Smooth muscle cell (in vitro differentiated cells): ENCODE data around the gene RAB3IL1. TPM values are rescaled to one million over a fixed set of nuclear protein-coding genes. Genes with fewer than 3 reads are reported as not detected.
A peak's percentile ranks its signal among the peaks of the same experiment; 100 is the strongest.
"Not testable (repeated sequence)": the region's sequence is repeated elsewhere in the genome, so short reads cannot be mapped to it uniquely, and the experiment has no call there.

Experiments
- DNase-seq: peaks from one replicate; lab custom pipeline; 2025; ENCODE audit not compliant: unreplicated experiment; lab: John Stamatoyannopoulos, UW
- H2AFZ ChIP-seq: fragments of 200-600 bp; sonication (generic); 2 replicates; pipeline ENCODE4 v1.6.0; 2016; ENCODE audit warnings: antibody characterized with exemption, low read depth, mild to moderate bottlenecking
- H3F3A ChIP-seq: fragments of 200-600 bp; sonication (generic); 2 replicates; pipeline ENCODE4 v1.6.0; 2017; ENCODE audit warnings: antibody characterized with exemption, low read depth
- H3K27ac ChIP-seq: fragments of 200-600 bp; sonication (generic); 2 replicates; pipeline ENCODE4 v1.5.1; 2016; ENCODE audit warnings: low read depth, mild to moderate bottlenecking
- H3K27me3 ChIP-seq: fragments of 200-600 bp; sonication (generic); 2 replicates; pipeline ENCODE4 v1.6.1; 2016; ENCODE audit warnings: low read depth, mild to moderate bottlenecking
- H3K36me3 ChIP-seq: fragments of 200-600 bp; sonication (generic); 2 replicates; pipeline ENCODE4 v1.5.1; 2016; ENCODE audit warnings: low read depth
- H3K4me1 ChIP-seq: fragments of 200-600 bp; sonication (generic); 2 replicates; pipeline ENCODE4 v1.5.1; 2016; ENCODE audit warnings: low read depth
- H3K4me2 ChIP-seq: fragments of 200-600 bp; sonication (generic); 2 replicates; pipeline ENCODE4 v1.6.0; 2016; ENCODE audit warnings: mild to moderate bottlenecking
- H3K4me3 ChIP-seq: fragments of 200-600 bp; sonication (generic); 2 replicates; pipeline ENCODE4 v1.5.1; 2016; ENCODE audit warnings: mild to moderate bottlenecking
- H3K79me2 ChIP-seq: fragments of 200-600 bp; sonication (generic); 2 replicates; pipeline ENCODE4 v1.6.0; 2016; ENCODE audit warnings: low read depth, mild to moderate bottlenecking
- H3K9ac ChIP-seq: fragments of 200-600 bp; sonication (generic); 2 replicates; pipeline ENCODE4 v1.6.0; 2016; ENCODE audit warnings: low read depth
- H3K9me3 ChIP-seq: fragments of 200-600 bp; sonication (generic); replicated peaks from 2 replicates; pipeline ENCODE4 v1.5.1; 2016; ENCODE audit warnings: low read depth
- H4K20me1 ChIP-seq: fragments of 200-600 bp; sonication (generic); 2 replicates; pipeline ENCODE4 v1.6.0; 2016; ENCODE audit warnings: low read depth
- WGBS: methylation state at CpG from one replicate; pipeline ENCODE4 v1.1.7; 2016; ENCODE audit warnings: low lambda C conversion rate; 5-methylcytosine and 5-hydroxymethylcytosine counted together
- polyA plus RNA-seq: library from polyadenylated mRNA; unstranded; fragments of >200 nt; fragmentation: Nextera tagmentation; extraction: Ambion mirVana; gene quantifications from 2 replicates; pipeline ENCODE4 v1.2.1, GENCODE V29; 2016
- total RNA-seq: library from RNA; depleted of rRNA; stranded (reverse); fragments of >200 nt; gene quantifications from 2 replicates; pipeline ENCODE4 v1.2.3, GENCODE V29; 2014
- TF ChIP-seq, protein P1 (sequence below): fragments of 200-600 bp; sonication (generic); IDR thresholded peaks from 2 replicates; pipeline ENCODE4 v1.5.1; 2017; ENCODE audit warnings: borderline replicate concordance, mild to moderate bottlenecking, antibody characterized with exemption; ENCODE audit not compliant: insufficient read depth, poor library complexity, severe bottlenecking

Gene RAB3IL1
- total and polyA plus RNA-seq, 2 experiments from 2014 or later: 4.9 to 11.6 TPM

DNA sequence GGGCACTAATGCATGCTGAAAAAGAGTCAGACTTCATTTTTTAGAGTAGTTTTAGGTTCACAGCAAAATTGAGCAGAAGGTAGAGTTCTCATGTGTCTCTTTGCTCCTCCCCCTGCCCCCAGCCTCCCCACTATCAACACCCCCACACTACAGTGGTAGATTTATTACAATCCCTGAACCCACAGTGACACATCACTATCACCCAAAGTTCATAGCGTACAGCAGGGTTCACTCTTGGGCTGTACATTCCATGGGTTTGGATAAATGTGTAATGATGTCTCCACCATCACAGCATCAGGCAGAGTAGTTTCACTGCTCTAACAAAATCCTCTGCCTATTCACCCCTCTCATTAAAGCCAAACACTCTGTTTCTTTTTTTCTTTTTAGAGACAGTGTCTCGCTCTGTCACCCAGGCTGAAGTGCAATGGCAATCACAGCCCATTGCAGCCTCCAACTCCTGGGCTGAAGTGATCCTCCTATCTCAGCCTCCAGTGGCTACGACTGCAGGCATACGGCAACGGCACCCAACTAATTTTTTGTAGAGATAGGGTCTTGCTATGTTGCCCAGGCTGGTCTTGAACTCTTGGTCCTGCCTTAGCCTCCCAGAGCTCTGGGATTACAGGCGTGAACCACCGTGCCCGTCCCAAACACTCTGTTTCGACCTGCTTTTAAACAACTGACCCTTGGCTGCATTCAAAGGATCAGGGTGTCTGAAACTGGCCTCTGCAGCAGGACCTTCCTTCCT is 36.9 kb upstream of the RAB3IL1 start:
- 91% methylated on average over 9 of the region's 9 CpGs for WGBS
- TF ChIP-seq, protein P1, sequence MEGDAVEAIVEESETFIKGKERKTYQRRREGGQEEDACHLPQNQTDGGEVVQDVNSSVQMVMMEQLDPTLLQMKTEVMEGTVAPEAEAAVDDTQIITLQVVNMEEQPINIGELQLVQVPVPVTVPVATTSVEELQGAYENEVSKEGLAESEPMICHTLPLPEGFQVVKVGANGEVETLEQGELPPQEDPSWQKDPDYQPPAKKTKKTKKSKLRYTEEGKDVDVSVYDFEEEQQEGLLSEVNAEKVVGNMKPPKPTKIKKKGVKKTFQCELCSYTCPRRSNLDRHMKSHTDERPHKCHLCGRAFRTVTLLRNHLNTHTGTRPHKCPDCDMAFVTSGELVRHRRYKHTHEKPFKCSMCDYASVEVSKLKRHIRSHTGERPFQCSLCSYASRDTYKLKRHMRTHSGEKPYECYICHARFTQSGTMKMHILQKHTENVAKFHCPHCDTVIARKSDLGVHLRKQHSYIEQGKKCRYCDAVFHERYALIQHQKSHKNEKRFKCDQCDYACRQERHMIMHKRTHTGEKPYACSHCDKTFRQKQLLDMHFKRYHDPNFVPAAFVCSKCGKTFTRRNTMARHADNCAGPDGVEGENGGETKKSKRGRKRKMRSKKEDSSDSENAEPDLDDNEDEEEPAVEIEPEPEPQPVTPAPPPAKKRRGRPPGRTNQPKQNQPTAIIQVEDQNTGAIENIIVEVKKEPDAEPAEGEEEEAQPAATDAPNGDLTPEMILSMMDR: no peak
- no peak for DNase-seq
- H3K4me1 ChIP-seq: peaks cover 7% of the 10 kb centered on the region
- peak overlapping the region; percentile 15 for H2AFZ ChIP-seq
- H3K36me3 ChIP-seq: no peaks in the 10 kb centered on the region
- H3K9ac ChIP-seq: peak overlapping the region; percentile 70
- no peaks in the 10 kb centered on the region for H4K20me1 ChIP-seq
- H3K27me3 ChIP-seq: no peaks in the 10 kb centered on the region
- peak overlapping the region; percentile 79 for H3K4me2 ChIP-seq
- H3K27ac ChIP-seq: peak overlapping the region; percentile 48
- no peaks in the 10 kb centered on the region for H3K79me2 ChIP-seq
- H3K9me3 ChIP-seq: no peaks in the 10 kb centered on the region
- peaks cover 7% of the 10 kb centered on the region for H3F3A ChIP-seq
- H3K4me3 ChIP-seq: peak overlapping the region; percentile 34

DNA sequence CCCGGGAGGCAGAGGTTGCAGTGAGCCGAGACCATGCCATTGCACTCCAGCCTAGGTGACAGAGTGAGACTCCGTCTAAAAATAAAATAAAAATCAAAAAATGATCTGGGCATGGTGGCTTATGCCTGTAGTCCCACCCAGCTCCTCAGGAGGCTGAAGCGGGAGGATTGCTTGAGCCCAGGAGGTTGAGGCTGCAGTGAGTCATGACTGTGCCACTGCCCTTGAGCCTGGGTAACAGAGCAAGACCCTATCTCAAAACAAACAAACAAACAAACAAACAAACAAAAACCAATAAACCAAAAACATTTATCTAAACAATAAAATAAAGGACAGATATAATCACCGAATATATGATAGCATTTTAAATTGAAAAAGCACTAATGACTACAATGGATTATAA is 36.3 kb upstream of the RAB3IL1 start:
- WGBS: 96% methylated on average over 5 of the region's 5 CpGs
- H3K36me3 ChIP-seq, H3K79me2 ChIP-seq, H3K4me3 ChIP-seq, H3K9ac ChIP-seq, H3K27me3 ChIP-seq, H3K4me1 ChIP-seq, H4K20me1 ChIP-seq, H3K4me2 ChIP-seq, H3K27ac ChIP-seq, H2AFZ ChIP-seq, H3K9me3 ChIP-seq, H3F3A ChIP-seq, DNase-seq: not testable (repeated sequence)

DNA sequence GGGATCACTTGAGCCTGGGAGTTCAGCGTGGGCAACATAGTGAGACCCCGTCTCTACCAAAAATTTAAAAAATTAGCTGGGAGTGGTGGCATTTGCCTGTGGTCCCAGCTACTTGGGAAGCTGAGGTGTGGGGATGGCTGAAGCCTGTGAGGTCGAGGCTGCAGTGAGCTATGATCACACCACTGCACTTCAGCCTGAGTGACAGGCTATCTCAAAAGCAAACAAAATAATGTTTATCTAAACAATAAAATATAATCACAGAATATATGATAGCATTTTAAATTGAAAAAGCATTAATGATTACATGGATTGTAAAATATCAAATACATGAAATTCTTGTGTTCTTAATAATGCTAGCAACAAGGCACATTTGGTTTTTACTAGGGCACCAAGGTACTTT is 35.5 kb upstream of the RAB3IL1 start:
- DNase-seq: no peak
- Histone ChIP-seq H3K9ac (no peak overlapping the region), H3F3A (peaks cover 7% of the 10 kb centered on the region), H3K9me3 (no peaks in the 10 kb centered on the region), H3K4me1 (peaks cover 7% of the 10 kb centered on the region), H2AFZ (no peak overlapping the region), H3K27me3 (no peaks in the 10 kb centered on the region), H3K36me3 (no peaks in the 10 kb centered on the region), H3K27ac (no peak overlapping the region), H3K4me2 (no peak overlapping the region), H3K79me2 (no peaks in the 10 kb centered on the region), H3K4me3 (no peak overlapping the region), H4K20me1 (no peaks in the 10 kb centered on the region)
- WGBS: 89% methylated on average over 3 of the region's 3 CpGs
- TF ChIP-seq, protein P1: no peak

DNA sequence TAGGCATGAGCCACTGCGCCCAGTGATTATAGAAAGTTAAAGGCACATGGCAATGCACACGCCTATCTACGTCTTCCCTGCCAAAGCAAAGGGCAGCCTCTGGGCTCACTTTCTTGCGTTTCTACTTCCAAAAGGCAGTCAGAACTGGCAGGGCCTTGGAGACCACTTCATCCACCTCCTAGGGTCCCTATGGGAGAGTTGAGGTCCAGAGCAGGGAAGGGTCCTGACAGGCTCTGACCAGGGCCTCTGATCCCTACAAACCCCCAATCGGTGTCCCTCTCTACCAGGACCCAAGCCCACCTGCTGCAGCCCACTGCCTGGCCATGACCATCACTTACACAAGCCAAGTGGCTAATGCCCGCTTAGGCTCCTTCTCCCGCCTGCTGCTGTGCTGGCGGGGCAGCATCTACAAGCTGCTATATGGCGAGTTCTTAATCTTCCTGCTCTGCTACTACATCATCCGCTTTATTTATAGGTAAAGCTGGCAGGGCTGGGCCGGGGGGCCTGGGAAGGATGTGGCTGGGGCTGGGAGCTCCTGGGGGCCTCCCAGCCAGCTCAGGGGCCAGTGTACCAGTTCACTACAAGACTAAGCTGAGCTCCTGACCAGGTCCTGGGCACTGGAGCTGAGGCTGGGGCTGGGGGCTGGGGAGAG is 34.2 kb upstream of the RAB3IL1 start:
- Histone ChIP-seq H3K4me3 (no peak overlapping the region), H3K9me3 (no peaks in the 10 kb centered on the region), H3K79me2 (no peaks in the 10 kb centered on the region), H3K27me3 (no peaks in the 10 kb centered on the region), H3K27ac (no peak overlapping the region), H3K9ac (no peak overlapping the region), H3F3A (peaks cover 7% of the 10 kb centered on the region), H3K4me1 (peaks cover 7% of the 10 kb centered on the region), H3K36me3 (no peaks in the 10 kb centered on the region), H3K4me2 (no peak overlapping the region), H2AFZ (no peak overlapping the region), H4K20me1 (no peaks in the 10 kb centered on the region)
- TF ChIP-seq, protein P1: no peak
- DNase-seq: no peak
- WGBS: 90% methylated on average over 11 of the region's 11 CpGs
